Measurements from ENCODE around the gene CIRBP. TPM values are rescaled to one million over a fixed set of nuclear protein-coding genes. Genes with fewer than 3 reads are reported as not detected.

CIRBP gene
- total and polyA plus RNA-seq, 9 donors: 602 to 1,254 (median 855) TPM

GRCh38 chr19:1287354-1288225 is 18.5 kb downstream of the CIRBP start:
- intact Hi-C loops (cut with DNase I): loop anchor here in 3 of 4 donors (10.0 kb wide), 2 partner anchors 47 to 157 kb away; no protein-coding TSS in a partner anchor
- WGBS, 3 donors: 39 to 46% (median 45%) methylated on average over 43 to 55 of the region's 55 CpGs

DNA sequence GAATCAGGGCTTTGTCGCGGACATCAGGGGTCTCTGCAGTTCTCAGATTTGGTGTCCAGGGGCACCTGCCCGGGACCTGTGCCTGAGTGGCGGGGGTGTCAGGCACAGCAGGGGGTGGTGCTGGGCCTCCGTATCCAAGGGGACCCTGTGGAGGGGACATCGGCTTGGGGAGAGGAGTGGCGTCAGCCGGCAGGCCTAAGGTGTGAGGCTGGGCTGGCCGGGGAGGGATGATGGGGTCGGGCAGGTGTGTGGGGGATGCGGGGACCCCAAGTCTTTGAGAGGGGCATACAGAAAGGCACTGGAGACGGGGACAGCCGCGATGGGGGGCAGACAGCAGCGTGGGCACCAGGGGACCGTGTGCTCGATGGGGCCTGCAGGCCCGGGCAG is 19.1 kb downstream of the CIRBP start:
- no peak for DNase-seq
- Histone ChIP-seq H3K27me3 (peaks cover 9% of the 10 kb centered on the region), H3K4me3 (no peak overlapping the region), H3K36me3 (no peaks in the 10 kb centered on the region), H3K4me1 (ENCODE audit: insufficient read depth) (no peaks in the 10 kb centered on the region), H3K27ac (no peak overlapping the region), H3K9me3 (no peaks in the 10 kb centered on the region)
- TF ChIP-seq EP300 (IDR thresholded peaks at IDR 0.05): no peak
- TF ChIP-seq, protein P1, sequence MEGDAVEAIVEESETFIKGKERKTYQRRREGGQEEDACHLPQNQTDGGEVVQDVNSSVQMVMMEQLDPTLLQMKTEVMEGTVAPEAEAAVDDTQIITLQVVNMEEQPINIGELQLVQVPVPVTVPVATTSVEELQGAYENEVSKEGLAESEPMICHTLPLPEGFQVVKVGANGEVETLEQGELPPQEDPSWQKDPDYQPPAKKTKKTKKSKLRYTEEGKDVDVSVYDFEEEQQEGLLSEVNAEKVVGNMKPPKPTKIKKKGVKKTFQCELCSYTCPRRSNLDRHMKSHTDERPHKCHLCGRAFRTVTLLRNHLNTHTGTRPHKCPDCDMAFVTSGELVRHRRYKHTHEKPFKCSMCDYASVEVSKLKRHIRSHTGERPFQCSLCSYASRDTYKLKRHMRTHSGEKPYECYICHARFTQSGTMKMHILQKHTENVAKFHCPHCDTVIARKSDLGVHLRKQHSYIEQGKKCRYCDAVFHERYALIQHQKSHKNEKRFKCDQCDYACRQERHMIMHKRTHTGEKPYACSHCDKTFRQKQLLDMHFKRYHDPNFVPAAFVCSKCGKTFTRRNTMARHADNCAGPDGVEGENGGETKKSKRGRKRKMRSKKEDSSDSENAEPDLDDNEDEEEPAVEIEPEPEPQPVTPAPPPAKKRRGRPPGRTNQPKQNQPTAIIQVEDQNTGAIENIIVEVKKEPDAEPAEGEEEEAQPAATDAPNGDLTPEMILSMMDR (IDR thresholded peaks at IDR 0.05): no peak
- TF ChIP-seq POLR2A (IDR thresholded peaks at IDR 0.05): no peak
- intact Hi-C loops (cut with DNase I): loop anchor here in 3 of 4 donors (10.0 kb wide), 2 partner anchors 47 to 157 kb away; no protein-coding TSS in a partner anchor
- 81 to 89% (median 85%) methylated on average over 18 of the region's 18 CpGs for WGBS, 3 donors

More at GRCh38 chr19:1287354-1288225, 18.5 kb downstream of the CIRBP start:
- no peaks in the 10 kb centered on the region for H3K36me3 ChIP-seq
- H3K27me3 ChIP-seq: peaks cover 4% of the 10 kb centered on the region
- TF ChIP-seq POLR2A (IDR thresholded peaks at IDR 0.05): no peak
- no peak for TF ChIP-seq EP300 (IDR thresholded peaks at IDR 0.05)
- TF ChIP-seq, protein P1 (IDR thresholded peaks at IDR 0.05): no peak
- H3K4me3 ChIP-seq: no peak overlapping the region
- no peak overlapping the region for H3K27ac ChIP-seq
- no peaks in the 10 kb centered on the region for H3K4me1 ChIP-seq (ENCODE audit: insufficient read depth)
- H3K9me3 ChIP-seq: no peaks in the 10 kb centered on the region
- DNase-seq: no peak

- intact Hi-C loops (cut with DNase I): loop anchor here in 3 of 4 donors (10.0 kb wide), 2 partner anchors 46 to 156 kb away; no protein-coding TSS in a partner anchor
- Histone ChIP-seq H3K27me3 (peaks cover 9% of the 10 kb centered on the region), H3K4me3 (no peak overlapping the region), H3K9me3 (no peaks in the 10 kb centered on the region), H3K27ac (no peak overlapping the region), H3K36me3 (no peaks in the 10 kb centered on the region), H3K4me1 (ENCODE audit: insufficient read depth) (no peaks in the 10 kb centered on the region)
- 82 to 87% (median 82%) methylated on average over 37 to 41 of the region's 41 CpGs for WGBS, 3 donors
- TF ChIP-seq POLR2A (IDR thresholded peaks at IDR 0.05): no peak
- TF ChIP-seq, protein P1 (IDR thresholded peaks at IDR 0.05): no peak
- no peak for TF ChIP-seq EP300 (IDR thresholded peaks at IDR 0.05)
- DNase-seq: no peak
Observed at GRCh38 chr19:1288833-1289685, 19.9 kb downstream of the CIRBP start.

DNA sequence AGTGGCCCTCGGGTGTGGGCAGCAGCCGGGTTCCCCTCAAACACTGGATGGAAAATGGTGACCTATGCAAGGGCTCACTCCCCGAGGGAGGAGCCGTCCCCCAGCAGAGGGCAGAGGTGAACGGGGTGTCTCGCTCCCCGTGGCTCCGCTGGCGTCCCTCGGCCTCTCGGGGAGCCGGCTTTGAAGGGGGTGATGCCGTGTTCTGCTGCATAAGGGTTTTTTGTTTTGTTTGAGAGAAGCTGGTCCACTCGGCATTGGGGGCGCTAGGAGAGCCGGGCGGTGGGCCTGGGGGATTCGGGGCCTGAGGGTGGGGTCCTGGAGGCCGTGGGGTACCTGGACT is 20.5 kb downstream of the CIRBP start:
- no peak for DNase-seq
- intact Hi-C loops (cut with DNase I): loop anchor here in 3 of 4 donors (10.0 kb wide), 2 partner anchors 45 to 155 kb away; no protein-coding TSS in a partner anchor
- H3K27ac ChIP-seq: no peak overlapping the region
- H3K4me3 ChIP-seq: no peak overlapping the region
- H3K36me3 ChIP-seq: no peaks in the 10 kb centered on the region
- 69 to 78% (median 70%) methylated on average over 19 of the region's 19 CpGs for WGBS, 3 donors
- no peaks in the 10 kb centered on the region for H3K9me3 ChIP-seq
- peaks cover 9% of the 10 kb centered on the region for H3K27me3 ChIP-seq
- TF ChIP-seq EP300 (IDR thresholded peaks at IDR 0.05) (no peak), POLR2A (IDR thresholded peaks at IDR 0.05) (no peak)
- TF ChIP-seq, protein P1 (IDR thresholded peaks at IDR 0.05): no peak
- no peaks in the 10 kb centered on the region for H3K4me1 ChIP-seq (ENCODE audit: insufficient read depth)
